Measurements from ENCODE around the gene BMX. TPM values are rescaled to one million over a fixed set of nuclear protein-coding genes. Genes with fewer than 3 reads are reported as not detected.

BMX gene
- total and polyA plus RNA-seq, 10 of the 15 experiments (the other 5 are each of a cell fraction or from before 2014, with no cell fraction given) = not detected

GRCh38 chrX:15501506-15501905 lies 899 bp downstream of the BMX start:
- FAIRE-seq = no peak
- WGBS (ENCODE audit: insufficient coverage, insufficient replicate concordance, low lambda C conversion rate, missing lambda C conversion rate) = 66% methylated on average over 9 of the region's 9 CpGs
- no peaks in the 10 kb centered on the region; a peak in 1 of 4 replicates for H3K27me3 ChIP-seq (replicated peaks in 1 of 2; ENCODE audit: control insufficient read depth in 2 of 2, insufficient read depth in 2 of 2, low read length in 1 of 2)
- no peaks in the 10 kb centered on the region for H4K20me1 ChIP-seq (ENCODE audit: control insufficient read depth, insufficient read depth)
- H3K9me3 ChIP-seq (replicated peaks; ENCODE audit: control insufficient read depth, insufficient read depth, low read length) = no peaks in the 10 kb centered on the region
- H3K9ac ChIP-seq (ENCODE audit: control insufficient read depth, insufficient read depth, low read length) = no peak overlapping the region
- no peak for DNase-seq (ENCODE audit: low read depth, low spot score)
- no peaks in the 10 kb centered on the region for H3K79me2 ChIP-seq (ENCODE audit: control insufficient read depth, insufficient read depth, low read length)
- in situ Hi-C loops (cut with MboI) = no loop called here
- no TSS peak for BruUV-seq (replicated peaks)
- SMC1A ChIA-PET (ENCODE audit: uncharacterized antibody, unreplicated experiment) = interaction anchor here (0.6 to 1.7 kb wide), 5 partner anchors 15 to 169 kb away, joined by 3 to 4 read pairs (median 3); no protein-coding TSS in a partner anchor
- TF ChIP-seq BMI1 (IDR thresholded peaks at IDR 0.05; ENCODE audit: borderline replicate concordance) (no peak), ZBED1 (IDR thresholded peaks at IDR 0.05; ENCODE audit: borderline replicate concordance) (no peak), ETV6 (conservative IDR thresholded peaks at IDR 0.05 in 1 of 2, IDR thresholded peaks at IDR 0.05 in 1 of 2; ENCODE audit: borderline replicate concordance in 1 of 2, low read depth in 1 of 2) (no peak), NFIC (IDR thresholded peaks at IDR 0.05; ENCODE audit: low read depth, low read length) (no peak), CHD1 (IDR thresholded peaks at IDR 0.05; ENCODE audit: low read depth, low read length) (no peak), PAX5 (IDR thresholded peaks at IDR 0.05; ENCODE audit: borderline replicate concordance, low read depth, low read length) (no peak), MEF2B (IDR thresholded peaks at IDR 0.05; ENCODE audit: partially characterized antibody, poor library complexity, severe bottlenecking) (no peak), MAX (IDR thresholded peaks at IDR 0.05; ENCODE audit: low read depth, low read length) (no peak), ASH2L (IDR thresholded peaks at IDR 0.05; ENCODE audit: borderline replicate concordance, low read depth) (no peak), USF1 (IDR thresholded peaks at IDR 0.05; ENCODE audit: borderline replicate concordance, extremely low read length, insufficient read depth, low read depth, low read length) (no peak), BCLAF1 (IDR thresholded peaks at IDR 0.05) (no peak), PML (IDR thresholded peaks at IDR 0.05; ENCODE audit: low read length) (no peak), SPI1 (IDR thresholded peaks at IDR 0.05; ENCODE audit: borderline replicate concordance, insufficient read depth, low read depth, low read length) (no peak), RAD21 (IDR thresholded peaks at IDR 0.05; ENCODE audit: insufficient read depth, low read depth, low read length) (no peak)
- TF ChIP-seq, protein P1, sequence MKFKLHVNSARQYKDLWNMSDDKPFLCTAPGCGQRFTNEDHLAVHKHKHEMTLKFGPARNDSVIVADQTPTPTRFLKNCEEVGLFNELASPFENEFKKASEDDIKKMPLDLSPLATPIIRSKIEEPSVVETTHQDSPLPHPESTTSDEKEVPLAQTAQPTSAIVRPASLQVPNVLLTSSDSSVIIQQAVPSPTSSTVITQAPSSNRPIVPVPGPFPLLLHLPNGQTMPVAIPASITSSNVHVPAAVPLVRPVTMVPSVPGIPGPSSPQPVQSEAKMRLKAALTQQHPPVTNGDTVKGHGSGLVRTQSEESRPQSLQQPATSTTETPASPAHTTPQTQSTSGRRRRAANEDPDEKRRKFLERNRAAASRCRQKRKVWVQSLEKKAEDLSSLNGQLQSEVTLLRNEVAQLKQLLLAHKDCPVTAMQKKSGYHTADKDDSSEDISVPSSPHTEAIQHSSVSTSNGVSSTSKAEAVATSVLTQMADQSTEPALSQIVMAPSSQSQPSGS (IDR thresholded peaks at IDR 0.05; ENCODE audit: low read length) = no peak
- H3K4me2 ChIP-seq (ENCODE audit: control insufficient read depth, insufficient read depth) = no peak overlapping the region
- RAD21 ChIA-PET (ENCODE audit: unreplicated experiment) = interaction anchor here (1.2 kb wide), 1 partner anchor 8 kb away, joined by 3 read pairs; the partner anchor contains the start of gene PIR
- CTCF ChIA-PET = interaction anchor here (1.4 to 3.9 kb wide), 2 partner anchors 15 to 63 kb away, joined by 5 to 16 read pairs; no protein-coding TSS in a partner anchor
- no peak overlapping the region for H2AFZ ChIP-seq (ENCODE audit: control insufficient read depth, low read depth, low read length)
- H3K27ac ChIP-seq (ENCODE audit: control insufficient read depth, insufficient read depth) = no peak overlapping the region
- no peaks in the 10 kb centered on the region for H3K36me3 ChIP-seq (ENCODE audit: control insufficient read depth in 2 of 2, insufficient read depth in 2 of 2, low read length in 1 of 2)
- intact Hi-C loops (cut with micrococcal nuclease; ENCODE audit: unreplicated experiment) = no loop called here
- no peak for ATAC-seq
- no peaks in the 10 kb centered on the region for H3K4me1 ChIP-seq (ENCODE audit: control insufficient read depth, insufficient read depth, low read length)
- H3K4me3 ChIP-seq = no peak overlapping the region
- POLR2A ChIA-PET = no interaction called here
